GM21737 (cell line): ENCODE measurements around the gene KRTDAP.

Experiments
- ATAC-seq: cut with Tn5 transposase; IDR thresholded peaks from one replicate; pipeline ENCODE4 v1.9.1; 2021; ENCODE audit warnings: mild to moderate bottlenecking, moderate library complexity; ENCODE audit not compliant: unreplicated experiment

The KRTDAP gene

DNA sequence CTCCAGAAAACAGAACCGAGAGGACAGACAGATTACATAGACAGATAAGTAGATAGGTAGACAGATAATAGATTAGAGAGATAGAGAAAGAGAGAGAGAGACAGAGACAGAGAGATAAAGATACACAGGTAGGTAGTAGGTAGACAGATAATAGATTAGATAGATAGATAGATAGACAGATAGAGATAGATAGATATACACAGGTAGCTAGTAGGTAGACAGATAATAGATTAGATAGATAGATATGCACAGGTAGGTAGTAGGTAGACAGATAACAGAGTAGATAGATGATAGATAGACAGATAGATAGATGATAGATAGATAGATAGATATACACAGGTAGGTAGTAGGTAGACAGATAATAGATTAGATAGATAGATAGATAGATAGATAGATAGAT is 32.1 kb downstream of the KRTDAP start:
- no peak for ATAC-seq

DNA sequence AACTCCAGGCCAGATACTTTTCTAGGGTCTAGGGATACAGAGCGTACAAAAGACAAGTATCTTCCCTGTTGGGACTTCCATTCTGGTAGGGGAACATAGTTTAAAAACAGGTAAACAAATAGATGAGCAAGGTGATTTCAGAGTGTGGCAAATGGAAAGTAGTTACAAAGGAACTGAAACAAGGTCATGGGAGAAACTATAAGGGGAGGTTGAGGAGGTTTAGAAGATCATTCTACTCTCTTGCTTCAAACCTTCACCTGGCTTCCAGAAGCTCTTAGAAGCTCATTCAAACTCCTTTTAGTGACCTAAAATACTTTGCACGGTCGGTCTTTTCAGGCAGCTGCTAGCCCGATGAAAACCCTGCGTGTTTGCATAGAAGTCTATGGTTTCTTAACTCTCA is 33.1 kb downstream of the KRTDAP start:
- no peak for ATAC-seq

DNA sequence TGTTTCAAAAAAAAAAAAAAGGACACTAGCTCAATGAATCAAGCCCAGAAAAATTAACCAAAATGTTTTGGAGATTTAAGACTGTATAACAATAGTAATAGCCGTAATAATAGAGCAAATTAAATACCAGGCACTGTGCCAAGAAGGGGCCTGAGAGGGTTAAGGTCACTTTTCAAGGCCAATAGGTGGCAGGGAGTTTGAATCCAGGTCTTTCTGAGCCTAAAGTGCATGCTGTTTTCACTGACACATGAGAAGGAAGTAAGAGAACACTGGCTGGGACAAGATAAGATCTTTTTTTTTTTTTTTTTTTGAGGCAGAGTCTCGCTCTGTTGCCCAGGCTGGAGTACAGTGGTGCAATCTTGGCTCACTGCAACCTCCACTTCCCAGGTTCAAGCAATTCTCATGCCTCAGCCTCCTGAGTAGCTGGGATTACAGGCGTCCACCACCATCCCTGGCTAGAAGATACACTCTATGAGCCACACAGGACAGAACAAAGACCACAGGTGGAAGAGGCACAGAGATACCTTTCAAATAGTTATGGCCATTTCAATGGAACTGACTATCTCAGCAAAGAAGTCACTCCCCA is 34.6 kb downstream of the KRTDAP start:
- no peak for ATAC-seq

DNA sequence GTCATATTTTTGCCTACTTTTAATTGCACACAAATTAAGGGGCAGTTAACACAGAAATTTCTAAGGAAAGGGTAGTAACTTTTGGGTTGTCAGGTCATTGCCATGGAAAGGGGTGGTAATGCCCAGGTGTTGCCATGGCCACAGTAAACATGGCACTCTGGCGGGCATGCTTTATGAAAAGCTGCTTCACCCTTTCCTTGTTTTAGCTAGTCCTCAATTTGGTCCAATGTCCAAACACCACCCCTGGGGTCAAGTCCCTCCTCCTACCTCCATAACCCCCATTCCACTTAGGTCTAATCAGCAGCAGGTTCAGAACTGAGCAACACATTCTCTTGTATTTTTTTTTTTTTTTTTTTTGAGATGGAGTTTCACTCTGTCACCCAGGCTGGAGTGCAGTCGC is 35.6 kb downstream of the KRTDAP start:
- ATAC-seq = no peak

DNA sequence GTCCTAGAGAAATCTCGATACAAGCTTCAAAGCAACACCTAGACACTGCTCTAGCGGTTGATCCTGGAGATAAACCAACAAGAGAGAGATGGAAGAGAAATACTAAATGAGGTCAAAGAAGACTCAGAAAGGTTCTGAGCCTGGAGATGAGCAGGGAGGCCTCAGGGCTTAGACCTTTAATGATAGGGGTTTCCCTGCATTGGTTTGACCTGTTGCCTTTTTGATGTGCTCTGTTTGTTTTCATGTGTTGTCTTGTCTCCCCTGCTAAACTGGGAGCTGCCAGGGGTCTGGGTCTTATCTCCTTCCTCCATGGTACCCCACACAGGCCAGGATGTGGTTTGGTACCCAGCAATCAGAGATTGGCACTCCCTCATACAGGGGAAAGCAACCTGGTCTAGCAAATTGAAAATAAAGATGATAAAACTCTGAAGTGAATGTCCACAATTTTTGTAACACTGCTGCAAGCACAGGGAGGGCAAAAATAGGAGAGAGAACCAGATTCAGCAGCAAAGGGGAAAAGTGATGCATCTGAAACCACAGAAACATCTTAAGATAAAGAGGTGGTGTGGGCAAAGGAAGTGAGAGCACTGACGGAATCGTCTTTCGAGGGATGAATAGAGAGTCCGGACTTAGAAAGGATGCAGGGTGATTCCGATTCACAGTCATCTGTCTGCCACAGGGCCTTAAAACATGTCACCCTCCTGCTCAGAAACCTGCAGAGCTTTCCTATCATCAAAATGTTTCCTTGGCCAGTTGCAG is 38.7 kb downstream of the KRTDAP start:
- ATAC-seq = no peak

DNA sequence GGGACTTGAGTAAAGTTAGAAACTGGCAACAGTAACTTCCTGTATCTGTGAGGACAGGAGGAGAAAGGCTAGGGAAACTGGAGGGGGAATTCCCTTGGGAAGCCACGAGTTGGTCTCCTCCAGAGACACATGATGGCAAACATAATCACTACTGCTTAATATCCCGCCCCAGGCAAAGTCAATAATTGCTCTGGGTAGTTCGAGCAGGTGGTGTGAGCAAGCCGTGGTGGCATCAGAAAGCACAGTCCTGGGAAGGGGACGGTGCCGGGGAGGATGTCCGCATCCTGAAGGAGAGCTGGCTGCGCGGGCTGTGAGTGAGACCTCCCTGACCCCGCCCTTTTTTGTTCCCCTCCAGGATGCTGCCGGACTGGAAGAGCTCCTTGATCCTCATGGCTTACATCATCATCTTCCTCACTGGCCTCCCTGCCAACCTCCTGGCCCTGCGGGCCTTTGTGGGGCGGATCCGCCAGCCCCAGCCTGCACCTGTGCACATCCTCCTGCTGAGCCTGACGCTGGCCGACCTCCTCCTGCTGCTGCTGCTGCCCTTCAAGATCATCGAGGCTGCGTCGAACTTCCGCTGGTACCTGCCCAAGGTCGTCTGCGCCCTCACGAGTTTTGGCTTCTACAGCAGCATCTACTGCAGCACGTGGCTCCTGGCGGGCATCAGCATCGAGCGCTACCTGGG is 40.8 kb downstream of the KRTDAP start:
- ATAC-seq = no peak

DNA sequence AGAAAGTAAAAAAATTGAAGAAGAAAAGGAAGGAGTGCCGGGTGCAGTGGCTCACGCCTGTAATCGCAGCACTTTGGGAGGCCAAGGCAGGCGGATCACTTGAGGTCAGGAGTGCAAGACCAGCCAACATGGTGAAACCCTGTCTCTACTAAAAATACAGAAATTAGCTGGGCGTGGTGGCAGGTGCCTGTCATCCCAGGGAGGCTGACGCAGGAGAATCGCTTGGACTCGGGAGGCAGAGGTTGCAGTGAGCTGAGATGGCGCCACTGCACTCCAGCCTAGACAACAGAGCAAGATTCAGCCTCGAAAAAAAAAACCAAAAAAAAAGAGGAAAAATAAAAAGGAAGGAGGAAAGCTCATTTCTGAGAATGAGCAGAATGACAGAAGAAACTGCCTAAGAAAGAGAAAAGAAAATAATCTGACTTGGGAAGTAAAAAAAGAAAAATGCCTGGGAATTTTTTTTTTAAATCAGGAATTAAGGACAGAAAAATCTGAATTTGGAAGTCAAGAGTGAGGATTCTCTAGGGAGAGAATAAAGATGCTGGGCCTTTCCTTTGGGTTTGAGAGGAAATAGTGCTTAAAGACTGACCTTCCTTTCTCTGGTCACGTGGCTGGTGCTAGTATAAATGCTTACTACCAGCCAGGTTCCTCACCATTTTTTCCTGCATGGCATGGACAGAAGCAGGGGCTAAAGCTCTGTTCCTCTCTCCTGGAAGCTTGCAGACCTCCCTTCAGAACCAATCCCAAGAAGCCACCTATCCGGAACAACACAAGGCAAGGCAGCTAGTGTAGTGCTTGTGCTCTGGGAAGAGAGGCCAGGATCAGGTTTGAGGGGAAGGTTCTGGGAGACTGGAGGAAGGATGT is 42.4 kb downstream of the KRTDAP start, which contains the start of gene FFAR2:
Gene FFAR2, plus strand, starts transcription at position 652 of the 864 bp plus-strand sequence. CDS start 1,458 bp downstream, outside the sequence.
- ATAC-seq = no peak

DNA sequence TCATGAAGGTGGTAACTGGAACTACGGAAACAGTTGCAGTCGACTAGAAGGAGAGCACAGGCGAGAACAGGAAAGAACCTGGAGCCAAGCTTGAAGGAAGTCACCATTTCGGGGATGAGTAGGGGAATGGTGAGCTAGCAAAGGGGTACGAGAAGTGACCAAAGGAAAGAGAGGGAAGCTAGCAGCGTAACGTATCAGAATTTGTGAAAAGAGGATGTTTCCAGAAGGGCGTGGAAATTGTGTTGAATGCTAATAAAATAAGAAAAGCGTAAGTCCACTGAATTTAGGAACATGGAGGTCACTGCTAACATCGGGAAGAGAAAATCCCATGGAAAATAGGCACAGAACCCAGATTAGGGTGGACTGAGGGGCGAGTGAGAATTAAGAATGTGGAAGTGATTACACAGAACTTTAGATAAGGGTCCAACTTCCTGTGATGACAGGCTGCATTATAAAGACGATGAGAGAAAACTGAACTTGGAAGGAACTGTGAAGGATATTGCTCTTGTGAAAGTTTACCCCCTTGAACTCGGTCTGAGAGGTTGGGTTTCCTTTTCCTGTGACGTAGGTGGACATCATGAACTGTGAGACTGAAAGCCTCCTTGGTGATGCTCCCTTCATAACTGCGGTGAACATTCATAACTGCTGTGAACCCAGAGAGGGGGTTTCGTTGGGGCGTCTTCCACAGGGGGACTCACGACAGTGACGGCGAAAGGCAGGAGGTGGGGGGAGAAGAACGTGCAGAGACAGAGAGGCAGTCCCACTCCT is 44.3 kb downstream of the KRTDAP start:
- ATAC-seq = no peak

DNA sequence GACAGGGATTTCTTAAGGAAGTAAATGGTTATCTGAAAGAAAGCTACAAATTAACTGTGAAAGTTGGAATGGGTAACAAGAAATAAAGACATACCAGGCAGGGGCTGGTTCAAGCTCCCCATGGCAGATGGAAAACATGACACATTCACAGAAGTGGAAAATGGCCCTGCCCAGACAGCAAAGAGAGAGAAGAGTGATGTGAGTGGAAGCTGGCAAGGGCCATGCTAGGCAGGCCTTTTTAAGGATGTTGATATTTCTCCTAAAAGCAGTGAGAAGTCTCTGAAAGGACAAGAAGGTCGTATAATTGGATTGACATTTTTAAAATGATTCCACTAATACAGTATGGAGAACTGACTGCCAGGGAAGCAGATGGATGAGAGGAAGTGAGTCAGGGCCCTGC is 45.5 kb downstream of the KRTDAP start:
- no peak for ATAC-seq

DNA sequence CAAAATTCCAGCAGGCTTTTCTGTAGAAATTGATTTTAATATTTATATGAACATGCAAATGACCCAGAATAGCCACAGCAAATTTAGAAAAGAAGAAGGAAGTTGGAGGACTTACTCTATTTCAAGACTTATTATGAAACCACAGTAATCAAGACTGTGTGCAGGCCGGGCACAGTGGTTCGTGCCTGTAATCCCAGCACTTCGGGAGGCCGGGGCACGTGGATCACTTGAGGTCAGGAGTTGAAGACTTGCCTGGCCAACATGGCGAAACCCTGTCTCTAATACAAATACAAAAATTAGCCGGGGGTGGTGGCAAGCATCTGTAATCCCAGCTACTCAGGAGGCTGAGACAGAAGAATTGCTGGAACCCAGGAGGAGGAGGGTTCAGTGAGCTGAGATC is 48.2 kb downstream of the KRTDAP start:
- no peak for ATAC-seq

DNA sequence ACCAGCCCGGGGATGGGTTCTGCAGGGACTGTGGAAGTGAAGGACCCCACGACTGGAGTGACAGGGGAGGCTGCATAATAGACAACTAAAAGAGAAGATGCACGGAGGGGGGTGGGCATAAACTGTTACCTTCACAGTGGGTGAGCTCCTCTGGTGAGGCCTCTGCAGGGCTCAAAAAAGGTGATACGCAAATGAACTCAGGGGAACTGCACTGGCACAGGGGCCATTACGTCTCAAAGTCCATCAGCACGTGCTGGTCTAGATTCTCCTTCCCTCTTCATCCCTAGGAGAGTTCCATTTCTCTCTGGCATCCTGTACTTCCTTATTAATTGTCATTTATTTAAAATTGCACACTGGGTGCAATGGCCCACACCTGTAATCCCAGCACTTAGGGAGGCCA is 50.3 kb downstream of the KRTDAP start:
- no peak for ATAC-seq

DNA sequence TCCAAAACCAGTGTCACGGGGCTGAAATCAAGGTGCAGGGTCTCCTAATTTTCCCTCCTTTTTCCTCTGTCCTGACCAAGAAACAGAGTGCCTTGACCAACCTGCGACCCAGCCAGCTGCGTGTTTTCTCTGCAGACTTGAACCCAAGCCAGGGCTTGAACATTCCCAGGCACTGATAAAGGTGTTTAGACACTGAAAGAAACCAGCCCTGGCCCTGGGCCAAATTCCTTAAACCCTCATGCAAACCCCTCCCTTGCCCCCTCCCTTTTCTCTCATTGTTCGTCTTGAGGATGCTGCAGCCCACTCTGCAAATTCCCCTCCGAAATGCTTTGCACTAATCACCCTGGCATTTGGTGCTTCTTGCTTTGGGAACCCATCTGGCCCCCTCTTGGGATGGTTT is 51.7 kb downstream of the KRTDAP start:
- no peak for ATAC-seq

DNA sequence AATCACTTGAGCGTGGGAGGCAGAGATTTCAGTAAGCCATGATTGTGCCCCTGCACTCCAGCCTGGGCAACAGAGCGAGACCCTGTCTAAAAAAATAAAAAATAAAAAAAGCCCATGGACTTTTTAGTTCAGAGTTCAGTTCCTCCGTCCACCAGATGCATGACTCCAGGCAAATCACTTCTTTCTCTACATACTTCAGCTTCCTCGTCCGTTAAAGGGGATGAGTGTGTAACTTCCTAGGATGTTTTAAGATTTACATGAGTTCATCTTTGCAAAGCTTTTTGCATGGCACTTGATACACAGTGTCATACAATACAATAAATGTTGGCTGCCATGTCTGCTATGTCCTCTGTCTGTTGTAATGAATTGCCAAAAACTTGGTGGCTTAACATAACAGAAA is 52.2 kb downstream of the KRTDAP start:
- no peak for ATAC-seq

DNA sequence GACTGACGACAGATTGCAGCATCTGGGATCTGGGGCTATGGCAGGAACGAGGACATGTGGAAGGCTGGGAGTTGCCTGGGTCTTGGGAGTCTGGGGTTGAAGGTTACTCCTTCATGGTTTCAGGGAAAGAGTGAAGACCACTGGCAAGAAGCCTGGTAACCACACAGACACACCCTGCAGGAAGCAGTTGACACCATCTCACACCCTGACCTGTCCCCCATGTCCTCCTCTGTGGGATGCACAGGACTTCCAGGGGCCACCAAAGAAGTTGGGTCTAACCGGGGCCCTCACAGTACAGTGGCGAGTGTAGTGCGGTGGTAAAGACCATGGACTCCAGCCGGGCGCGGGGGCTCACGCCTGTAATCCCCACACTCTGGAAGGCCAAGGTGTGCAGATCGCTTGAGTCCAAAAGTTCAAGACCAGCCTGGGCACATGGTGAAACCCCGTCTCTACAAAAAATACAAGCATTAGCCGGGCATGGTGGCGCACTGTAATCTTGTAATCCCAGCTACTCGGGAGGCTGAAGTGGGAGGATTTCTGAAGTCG is 52.8 kb downstream of the KRTDAP start:
- ATAC-seq = no peak
